Testis (tissue), 2 donors: ENCODE measurements around the gene CCL27.

ENCODE experiments used
- CTCF ChIP-seq, 3 experiments: fragments of 450-650 bp in 2 of 3; fragments of 200-600 bp in 1 of 3; sonication (generic) in 1 of 3; IDR thresholded peaks; one replicate each; pipeline ENCODE4 v1.5.1; 2016 to 2019; ENCODE audit warnings: antibody characterized with exemption in 3 of 3, mild to moderate bottlenecking in 2 of 3, moderate library complexity in 1 of 3
- POLR2A ChIP-seq: fragments of 450-650 bp; IDR thresholded peaks from one replicate; pipeline ENCODE4 v1.6.1; 2017; ENCODE audit warnings: antibody characterized with exemption, mild to moderate bottlenecking, moderate library complexity

- TF ChIP-seq CTCF (IDR thresholded peaks at IDR 0.05) (no peak), POLR2A (no peak)
These were observed 2.7 kb downstream of the CCL27 start for GRCh38 chr9:34659592-34660253.
